ENCODE results near the gene HSD17B3.

- TF ChIP-seq YY1 (IDR thresholded peaks at IDR 0.05; ENCODE audit: low read depth): no peak
- TF ChIP-seq EP300 (IDR thresholded peaks at IDR 0.05; ENCODE audit: borderline replicate concordance): no peak
- TF ChIP-seq FOXM1 (IDR thresholded peaks at IDR 0.05; ENCODE audit: borderline replicate concordance, low read depth): no peak
- no peak for TF ChIP-seq MAX (IDR thresholded peaks at IDR 0.05)
- TF ChIP-seq REST (IDR thresholded peaks at IDR 0.05; ENCODE audit: low read depth): no peak
- no peak for TF ChIP-seq TEAD4 (IDR thresholded peaks at IDR 0.05)
- no peak for TF ChIP-seq CEBPB (IDR thresholded peaks at IDR 0.05)
- TF ChIP-seq TCF12 (IDR thresholded peaks at IDR 0.05; ENCODE audit: low read depth): no peak
- no peak for TF ChIP-seq RAD21 (IDR thresholded peaks at IDR 0.05; ENCODE audit: low read depth)
- no peak for TF ChIP-seq ZBTB7A (IDR thresholded peaks at IDR 0.05; ENCODE audit: low read depth)
- no peak for TF ChIP-seq USF1 (IDR thresholded peaks at IDR 0.05)
- TF ChIP-seq NFIC (IDR thresholded peaks at IDR 0.05): no peak
- TF ChIP-seq TAF1 (IDR thresholded peaks at IDR 0.05; ENCODE audit: low read depth): no peak
- TF ChIP-seq EGR1 (IDR thresholded peaks at IDR 0.05): no peak
Observed at GRCh38 chr9:96345551-96345950, 43.6 kb upstream of the HSD17B3 start.

All from Ishikawa (cell line).